ENCODE measurements around the gene SLK.

The SLK gene

GRCh38 chr10:104045151-104046089 lies 78.5 kb downstream of the SLK start:
- in situ Hi-C loops (cut with HindIII; ENCODE audit: low sequenced_read_pairs), result no loop called here
- TF ChIP-seq CTCF (IDR thresholded peaks at IDR 0.05; ENCODE audit: low read depth, low read length, missing control alignments), result peak; percentile 89
- peak; percentile 68 for DNase-seq (ENCODE audit: low read depth)
- no peak overlapping the region for H3K4me3 ChIP-seq (ENCODE audit: low read depth, low read length)

DNA sequence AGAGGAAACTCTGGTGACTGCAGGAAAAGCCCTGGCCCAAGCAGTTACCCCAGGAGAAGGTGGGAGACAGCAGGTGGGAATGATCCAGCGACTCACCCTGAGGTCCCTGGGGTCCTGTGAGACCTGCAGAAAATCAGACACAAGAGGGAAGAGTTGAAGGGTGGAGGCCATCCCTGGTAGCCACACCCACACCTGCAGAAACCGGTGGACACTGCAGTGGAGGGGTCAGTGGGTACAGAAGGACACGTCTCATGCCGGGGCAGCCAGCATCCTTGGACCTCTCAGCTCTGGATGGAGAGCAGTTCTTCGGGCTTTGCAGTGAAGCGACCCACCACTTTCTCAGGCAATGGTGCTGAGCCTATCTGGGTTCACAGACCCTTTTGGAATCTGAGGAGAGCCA lies 79.7 kb downstream of the SLK start:
- in situ Hi-C loops (cut with HindIII; ENCODE audit: low sequenced_read_pairs), result no loop called here
- no peak for DNase-seq (ENCODE audit: low read depth)
- no peak overlapping the region for H3K4me3 ChIP-seq (ENCODE audit: low read depth, low read length)
- no peak for TF ChIP-seq CTCF (IDR thresholded peaks at IDR 0.05; ENCODE audit: low read depth, low read length, missing control alignments)

DNA sequence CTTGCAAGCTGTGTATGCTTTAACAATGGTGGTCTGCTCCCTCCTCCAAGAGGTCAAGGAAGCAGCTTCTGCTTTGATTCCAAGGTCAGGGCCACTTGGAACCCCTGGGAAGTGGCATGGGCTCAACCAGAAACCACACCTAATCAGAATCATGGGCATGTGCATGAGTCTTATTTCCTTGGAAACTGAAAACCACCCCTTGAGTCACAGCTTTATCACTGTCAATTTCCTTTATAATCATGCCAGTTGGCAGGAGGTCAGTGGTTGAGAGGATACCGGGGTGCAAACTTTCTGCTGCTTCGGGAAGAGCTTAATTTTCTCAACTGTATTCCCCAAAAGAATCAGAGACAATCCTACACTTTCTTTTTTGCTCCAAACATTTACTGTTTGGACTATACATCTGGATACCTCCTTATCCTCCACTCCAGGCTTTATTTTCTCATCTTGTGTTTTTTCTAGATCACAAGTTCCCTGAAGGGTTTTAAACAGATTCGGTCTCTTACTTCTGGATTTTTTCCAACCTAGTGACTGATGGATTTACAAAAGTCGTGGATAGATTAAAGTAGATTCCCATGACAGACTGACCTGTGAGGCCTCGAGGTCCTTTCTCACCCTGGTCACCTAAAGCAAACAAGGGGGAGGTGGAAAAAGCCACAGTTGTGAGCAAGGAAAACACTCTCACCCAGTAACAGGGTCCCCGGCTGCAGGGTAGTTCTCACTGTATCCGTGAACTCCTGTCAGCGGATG lies 82.7 kb downstream of the SLK start:
- no peak for TF ChIP-seq CTCF (IDR thresholded peaks at IDR 0.05; ENCODE audit: low read depth, low read length, missing control alignments)
- peak; percentile 54 for DNase-seq (ENCODE audit: low read depth)
- no peak overlapping the region for H3K4me3 ChIP-seq (ENCODE audit: low read depth, low read length)
- in situ Hi-C loops (cut with HindIII; ENCODE audit: low sequenced_read_pairs), result no loop called here

DNA sequence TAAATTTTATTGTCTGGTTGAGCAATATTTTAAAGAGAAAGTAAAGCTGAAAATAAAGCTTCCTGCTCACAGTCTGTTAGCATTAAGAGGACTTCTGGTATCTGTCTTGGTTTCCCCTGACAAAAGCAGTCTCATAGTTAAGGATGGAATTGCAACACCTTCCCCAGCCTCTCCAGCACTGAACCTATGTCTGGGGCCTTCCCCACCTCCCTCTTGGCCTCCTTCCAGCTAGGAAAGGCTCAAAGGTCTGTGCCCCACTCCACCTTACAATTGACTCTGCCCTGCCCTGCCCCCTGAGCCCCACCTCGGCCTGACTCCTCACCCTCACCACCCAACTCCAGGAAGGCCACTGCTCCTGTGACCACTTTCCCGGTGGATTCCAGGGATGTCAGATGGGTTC lies 85.5 kb downstream of the SLK start:
- no peak for TF ChIP-seq CTCF (IDR thresholded peaks at IDR 0.05; ENCODE audit: low read depth, low read length, missing control alignments)
- no peak overlapping the region for H3K4me3 ChIP-seq (ENCODE audit: low read depth, low read length)
- in situ Hi-C loops (cut with HindIII; ENCODE audit: low sequenced_read_pairs), result no loop called here
- DNase-seq (ENCODE audit: low read depth), result no peak

- no peak for DNase-seq (ENCODE audit: low read depth)
- H3K4me3 ChIP-seq (ENCODE audit: low read depth, low read length), result no peak overlapping the region
- TF ChIP-seq CTCF (IDR thresholded peaks at IDR 0.05; ENCODE audit: low read depth, low read length, missing control alignments), result no peak
- in situ Hi-C loops (cut with HindIII; ENCODE audit: low sequenced_read_pairs), result no loop called here
Measured at GRCh38 chr10:104053201-104053600, 86.3 kb downstream of the SLK start.

GRCh38 chr10:104054430-104054829 lies 87.5 kb downstream of the SLK start:
- DNase-seq (ENCODE audit: low read depth), result peak; percentile 37
- in situ Hi-C loops (cut with HindIII; ENCODE audit: low sequenced_read_pairs), result no loop called here
- H3K4me3 ChIP-seq (ENCODE audit: low read depth, low read length), result no peak overlapping the region
- TF ChIP-seq CTCF (IDR thresholded peaks at IDR 0.05; ENCODE audit: low read depth, low read length, missing control alignments), result no peak
